Activated CD4-positive, alpha-beta T cell treated with anti-CD3 and anti-CD28 coated beads, Interleukin-2, amount 10 ng/mL, durations not matched to agents 7 days and 5 days (primary cell): ENCODE measurements around the gene TENT4B. TPM values are rescaled to one million over a fixed set of nuclear protein-coding genes. Genes with fewer than 3 reads are reported as not detected.
A peak's percentile ranks its signal among the peaks of the same experiment; 100 is the strongest.

Experiments
- CTCF ChIA-PET: fragments of 350-600 bp; sonication (Branson Sonifier 250); formaldehyde crosslinking; loops from one replicate; lab custom pipeline; 2021; ENCODE audit warnings: antibody characterized with exemption; lab: Charles Lee
- POLR2A ChIA-PET: fragments of 350-600 bp; sonication (Branson Sonifier 250); formaldehyde crosslinking; loops from one replicate; lab custom pipeline; 2021; ENCODE audit warnings: antibody characterized with exemption; lab: Charles Lee
- DNase-seq: peaks from one replicate; pipeline ENCODE4 v3.0.0-alpha.2; 2020
- H3K27ac Mint-ChIP-seq: one replicate; pipeline ENCODE4 v1.8.0; 2021; ENCODE audit warnings: mild to moderate bottlenecking, moderate library complexity, mixed read lengths
- H3K27me3 Mint-ChIP-seq: one replicate; pipeline ENCODE4 v1.8.0; 2021; ENCODE audit warnings: mixed read lengths
- H3K36me3 Mint-ChIP-seq: one replicate; pipeline ENCODE4 v1.8.0; 2021; ENCODE audit warnings: low read depth, mixed read lengths
- H3K4me1 Mint-ChIP-seq: one replicate; pipeline ENCODE4 v1.8.0; 2021; ENCODE audit warnings: mixed read lengths
- H3K4me3 Mint-ChIP-seq: one replicate; pipeline ENCODE4 v1.8.0; 2021; ENCODE audit warnings: mild to moderate bottlenecking, moderate library complexity, mixed read lengths
- H3K9me3 Mint-ChIP-seq: one replicate; pipeline ENCODE4 v1.8.0; 2021; ENCODE audit warnings: mixed read lengths
- total RNA-seq, 2 experiments: library from RNA; stranded (reverse); gene quantifications; one replicate each; pipeline ENCODE4 v1.2.3, GENCODE V29; 2021

TENT4B gene
- total RNA-seq, 2 experiments from 2014 or later: 20.4 to 21.4 TPM

DNA sequence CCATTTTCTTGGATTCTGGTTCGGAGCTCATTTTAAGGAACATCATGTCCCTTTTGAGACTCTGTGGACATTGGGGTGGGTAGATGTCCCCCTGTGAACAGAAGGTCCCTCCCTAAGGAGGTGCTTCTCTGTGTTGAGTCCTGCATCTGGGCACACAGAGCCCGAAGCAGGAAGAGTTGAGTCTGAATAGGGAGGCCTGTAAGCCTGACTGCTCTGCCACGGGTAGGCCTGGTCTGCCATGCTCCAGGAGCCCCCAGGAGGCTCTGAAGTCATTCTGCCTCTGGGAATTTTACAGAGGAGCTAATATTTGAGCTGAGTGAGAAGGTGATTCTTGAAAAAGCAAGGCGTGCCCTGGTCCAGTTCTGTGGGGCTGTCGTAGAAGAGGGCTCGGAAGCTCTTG is 50.6 kb downstream of the TENT4B start:
- peaks cover 49% of the 10 kb centered on the region for H3K4me1 Mint-ChIP-seq

DNA sequence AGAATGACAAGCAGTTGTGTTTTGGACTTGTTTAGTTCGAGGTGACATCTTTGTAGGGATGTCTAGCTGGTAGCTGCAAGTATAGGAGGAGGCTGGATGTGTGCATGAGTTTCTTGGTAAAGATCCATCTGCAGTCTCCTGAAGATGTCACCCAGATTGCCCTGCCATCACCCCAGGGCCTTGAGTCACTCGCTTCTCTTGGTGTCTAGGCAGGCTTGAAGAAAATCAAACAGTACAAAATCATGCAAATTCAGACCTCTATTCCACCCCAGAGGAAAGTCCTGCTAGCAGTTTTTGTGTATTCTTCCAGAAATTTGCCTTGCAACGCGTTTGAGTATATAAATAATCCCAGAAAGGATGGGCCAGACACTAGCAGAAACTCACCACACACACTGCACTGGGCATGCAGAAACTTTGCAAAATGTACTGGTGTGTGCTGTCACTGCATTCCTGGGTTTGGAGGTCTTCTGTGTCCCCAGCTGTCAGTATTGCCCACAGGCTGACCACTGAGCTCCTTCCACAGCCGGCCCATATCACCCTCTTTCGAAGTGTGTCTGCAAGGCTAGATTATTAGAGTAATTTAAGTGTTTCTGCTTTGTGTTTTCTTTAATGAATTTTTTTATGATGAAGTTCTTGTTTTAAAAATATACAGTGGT is 51.5 kb downstream of the TENT4B start:
- no peak overlapping the region for H3K4me3 Mint-ChIP-seq
- ChIA-PET POLR2A (no interaction called here), CTCF (no interaction called here)
- no peaks in the 10 kb centered on the region for H3K9me3 Mint-ChIP-seq
- no peaks in the 10 kb centered on the region for H3K27me3 Mint-ChIP-seq
- H3K4me1 Mint-ChIP-seq: peaks cover 48% of the 10 kb centered on the region
- no peak for DNase-seq
- no peak overlapping the region for H3K27ac Mint-ChIP-seq
- no peaks in the 10 kb centered on the region for H3K36me3 Mint-ChIP-seq

More for the DNA sequence above, 50.6 kb downstream of the TENT4B start:
- ChIA-PET CTCF (interaction anchor here (0.5 to 0.7 kb wide), 2 partner anchors 13 to 121 kb away, joined by 3 to 4 read pairs; no protein-coding TSS in a partner anchor), POLR2A (no interaction called here)
- DNase-seq: no peak
- H3K27me3 Mint-ChIP-seq: no peaks in the 10 kb centered on the region
- no peaks in the 10 kb centered on the region for H3K9me3 Mint-ChIP-seq
- no peak overlapping the region for H3K27ac Mint-ChIP-seq
- no peak overlapping the region for H3K4me3 Mint-ChIP-seq
- H3K36me3 Mint-ChIP-seq: no peaks in the 10 kb centered on the region

DNA sequence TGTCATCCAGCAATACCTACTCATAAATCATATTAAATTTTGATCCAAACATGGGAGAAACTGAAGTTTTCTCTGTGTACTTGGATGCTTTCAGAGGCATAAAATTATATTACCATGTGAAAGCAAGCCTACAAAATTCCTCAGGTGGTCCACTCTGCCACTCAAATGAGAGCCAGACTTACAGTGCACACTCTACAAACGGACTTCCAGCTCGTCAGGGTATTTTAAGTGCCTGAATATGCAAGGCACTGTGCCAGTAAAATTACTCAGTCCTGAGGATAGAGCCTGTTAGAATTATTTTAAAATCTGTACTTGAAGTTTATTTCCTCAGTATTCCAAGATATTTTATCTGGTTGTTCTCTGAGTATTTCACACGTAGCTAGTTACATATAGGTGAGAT is 54.5 kb downstream of the TENT4B start:
- POLR2A ChIA-PET: no interaction called here
- H3K4me1 Mint-ChIP-seq: peaks cover 35% of the 10 kb centered on the region
- CTCF ChIA-PET: interaction anchor here (0.8 to 1.5 kb wide), 4 partner anchors 8 to 458 kb away, joined by 3 to 6 read pairs (median 4); no protein-coding TSS in a partner anchor

DNA sequence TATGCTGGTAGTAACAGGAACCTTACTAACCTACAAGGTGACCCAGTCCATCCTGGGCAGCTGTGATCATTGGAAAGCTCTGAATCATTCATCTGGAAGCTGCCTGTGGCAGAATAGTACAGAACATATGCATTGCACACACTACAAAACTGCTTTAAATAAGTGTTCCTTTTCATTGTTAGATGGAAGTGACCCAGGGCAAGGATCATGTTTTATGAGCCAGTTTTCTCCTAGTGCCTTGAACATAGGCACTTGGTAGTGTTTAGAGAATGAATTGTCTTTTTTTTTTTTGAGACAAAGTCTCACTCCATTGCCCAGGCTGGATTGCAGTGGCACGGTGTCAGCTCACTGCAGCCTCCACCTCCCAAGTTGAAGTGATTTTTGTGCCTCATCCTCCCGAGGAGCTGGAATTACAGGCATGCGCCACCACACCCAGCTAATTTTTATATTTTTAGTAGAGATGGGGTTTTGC is 55.4 kb downstream of the TENT4B start:
- peaks cover 31% of the 10 kb centered on the region for H3K4me1 Mint-ChIP-seq
- H3K4me3 Mint-ChIP-seq: no peak overlapping the region
- no peak for DNase-seq
- H3K27ac Mint-ChIP-seq: no peak overlapping the region
- no peaks in the 10 kb centered on the region for H3K9me3 Mint-ChIP-seq
- ChIA-PET POLR2A (no interaction called here), CTCF (interaction anchor here (0.8 to 1.5 kb wide), 3 partner anchors 9 to 455 kb away, joined by 3 to 6 read pairs (median 4); no protein-coding TSS in a partner anchor)
- H3K27me3 Mint-ChIP-seq: no peaks in the 10 kb centered on the region
- peaks cover 16% of the 10 kb centered on the region for H3K36me3 Mint-ChIP-seq

More for the DNA sequence above, 54.5 kb downstream of the TENT4B start:
- no peaks in the 10 kb centered on the region for H3K27me3 Mint-ChIP-seq
- H3K4me3 Mint-ChIP-seq: no peak overlapping the region
- peaks cover 11% of the 10 kb centered on the region for H3K36me3 Mint-ChIP-seq
- DNase-seq: no peak
- no peaks in the 10 kb centered on the region for H3K9me3 Mint-ChIP-seq
- no peak overlapping the region for H3K27ac Mint-ChIP-seq

DNA sequence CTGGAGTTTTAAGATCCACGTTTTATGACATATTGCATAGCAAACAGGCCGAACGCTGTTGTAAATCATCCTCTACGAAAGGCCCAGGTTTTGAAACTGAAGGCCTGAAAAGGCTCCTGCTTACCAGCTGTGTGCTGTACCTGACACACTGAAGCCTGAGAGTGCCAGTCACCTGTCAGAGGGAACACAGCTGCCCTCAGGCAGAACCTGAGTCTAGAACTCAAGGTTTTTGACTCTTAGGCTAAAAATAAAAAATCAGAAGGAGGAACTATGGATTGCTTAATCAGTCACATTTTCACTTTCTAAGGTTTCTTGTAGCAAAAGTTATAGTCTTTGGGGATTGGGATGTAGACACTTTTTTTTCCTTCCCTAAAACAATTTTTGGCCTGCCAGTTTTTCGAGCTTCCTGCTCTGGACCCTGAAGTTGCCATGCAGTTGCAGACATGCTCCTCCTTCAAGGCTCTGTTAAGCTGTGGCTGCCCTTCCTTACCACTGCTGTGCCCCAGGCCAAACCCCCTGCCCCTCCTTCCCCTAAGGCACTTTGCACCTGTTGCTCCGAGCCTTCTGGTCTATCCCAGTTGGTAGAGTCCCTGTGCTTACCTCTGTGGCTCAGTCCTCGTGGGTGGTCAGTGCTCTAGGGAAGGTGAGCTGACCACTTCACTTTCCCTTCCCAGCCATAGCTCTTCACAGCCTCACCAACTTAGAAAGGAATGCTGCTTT is 56.6 kb downstream of the TENT4B start:
- no peak overlapping the region for H3K27ac Mint-ChIP-seq
- H3K4me3 Mint-ChIP-seq: no peak overlapping the region
- ChIA-PET POLR2A (interaction anchor here (0.5 to 1.3 kb wide), 4 partner anchors 66 to 185 kb away, joined by 3 to 4 read pairs (median 3); partner anchors contain the start of gene CNEP1R1), CTCF (interaction anchor here (0.6 to 3.8 kb wide), 31 partner anchors 8 to 597 kb away, joined by 3 to 41 read pairs (median 4); partner anchors contain the start of genes CNEP1R1 and HEATR3)
- no peak for DNase-seq
- no peaks in the 10 kb centered on the region for H3K27me3 Mint-ChIP-seq
- H3K9me3 Mint-ChIP-seq: no peaks in the 10 kb centered on the region
- H3K4me1 Mint-ChIP-seq: peaks cover 31% of the 10 kb centered on the region
- H3K36me3 Mint-ChIP-seq: peaks cover 21% of the 10 kb centered on the region

DNA sequence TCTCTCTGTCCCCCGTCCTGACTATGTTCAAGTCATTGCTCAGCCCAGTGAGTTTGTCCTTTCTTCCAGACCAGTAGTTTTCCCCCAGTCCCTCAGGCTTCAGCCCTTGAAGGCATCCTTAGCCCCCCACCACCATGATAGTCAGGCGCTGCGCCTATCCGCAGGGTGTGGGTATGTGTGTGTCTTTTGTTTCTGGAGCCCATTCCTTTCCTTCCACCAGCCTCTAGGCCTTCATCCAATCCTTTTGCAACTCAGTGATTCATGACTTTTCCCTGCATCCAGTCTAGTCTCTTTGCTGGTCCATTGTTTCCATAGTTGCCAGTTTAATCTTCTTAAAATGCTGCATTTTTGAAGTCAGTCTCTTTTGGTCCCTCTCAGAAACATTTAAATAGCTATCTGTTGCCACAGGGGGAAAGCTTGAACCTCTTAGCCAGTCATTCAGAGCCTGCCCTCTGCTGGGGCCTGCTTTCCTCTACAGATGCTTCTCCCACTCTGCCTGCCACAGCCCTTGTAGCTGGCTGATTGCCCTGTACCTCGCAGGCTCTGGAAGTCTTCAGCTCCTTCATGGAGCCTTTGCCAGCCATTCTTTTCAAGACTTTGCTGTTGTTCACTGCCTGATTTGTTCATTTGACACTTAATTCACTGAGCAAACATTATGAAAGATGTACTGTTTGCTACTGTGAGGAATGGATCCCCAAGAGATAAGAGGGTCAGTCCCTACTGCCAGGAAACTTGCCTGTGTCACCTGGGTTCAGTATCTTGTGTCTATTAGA is 57.3 kb downstream of the TENT4B start:
- peak overlapping the region; percentile 62 for H3K27ac Mint-ChIP-seq
- peaks cover 38% of the 10 kb centered on the region for H3K4me1 Mint-ChIP-seq
- H3K36me3 Mint-ChIP-seq: peaks cover 25% of the 10 kb centered on the region
- no peaks in the 10 kb centered on the region for H3K27me3 Mint-ChIP-seq
- ChIA-PET CTCF (interaction anchor here (0.6 to 3.8 kb wide), 39 partner anchors 9 to 596 kb away, joined by 3 to 41 read pairs (median 4); partner anchors contain the start of genes CNEP1R1 and HEATR3), POLR2A (interaction anchor here (0.5 to 1.3 kb wide), 5 partner anchors 43 to 185 kb away, joined by 3 to 7 read pairs (median 3); partner anchors contain the start of gene CNEP1R1)
- H3K9me3 Mint-ChIP-seq: no peaks in the 10 kb centered on the region
- no peak overlapping the region for H3K4me3 Mint-ChIP-seq
- peak; percentile 81 for DNase-seq

DNA sequence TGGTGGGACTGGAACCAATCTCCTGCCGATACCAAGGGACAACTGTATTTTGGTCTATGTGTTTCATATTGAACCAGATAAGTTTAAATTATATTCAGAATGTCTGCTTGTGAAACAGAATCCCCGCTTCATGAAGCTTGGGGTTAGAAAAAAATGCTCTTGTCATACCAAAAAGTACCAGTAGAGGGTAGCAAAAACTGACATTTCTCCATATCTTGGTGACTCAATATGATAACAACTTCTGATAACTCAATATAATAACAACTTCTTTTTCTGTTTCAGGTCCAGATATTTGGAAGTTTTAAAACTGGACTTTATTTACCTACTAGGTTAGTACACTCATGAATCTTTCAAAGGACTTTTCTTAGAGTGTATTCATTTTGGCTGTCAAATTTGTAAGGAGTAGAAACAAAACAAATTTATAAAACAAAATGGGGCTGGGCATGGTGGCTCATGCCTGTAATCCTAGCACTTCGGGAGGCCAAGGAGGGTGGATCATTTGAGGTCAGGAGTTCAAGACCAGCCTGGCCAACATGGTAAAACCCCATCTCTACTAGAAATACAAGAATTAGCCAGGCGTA is 60.9 kb downstream of the TENT4B start:
- CTCF ChIA-PET: interaction anchor here (0.6 to 2.9 kb wide), 10 partner anchors 12 to 597 kb away, joined by 3 to 22 read pairs (median 3); partner anchors contain the start of gene CNEP1R1

DNA sequence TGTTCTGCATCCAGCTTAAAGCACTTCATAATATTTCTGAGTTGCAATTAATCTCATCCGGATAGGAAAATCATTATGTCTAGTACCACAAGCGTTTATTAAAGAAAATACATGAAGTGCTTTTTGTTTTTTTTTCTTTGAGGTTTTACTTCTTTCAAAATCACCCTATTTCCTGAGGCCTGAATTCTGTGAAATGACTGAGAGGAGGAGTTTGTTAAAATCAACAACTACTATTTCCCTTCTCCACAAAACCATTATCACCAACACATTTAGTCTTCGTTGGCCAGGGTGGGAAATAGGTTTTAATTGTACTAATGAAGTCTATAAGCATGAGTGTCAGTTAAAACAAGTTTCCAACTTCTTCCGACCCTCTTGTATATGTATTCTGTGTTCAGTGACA is 62.6 kb downstream of the TENT4B start:
- Mint-ChIP-seq H3K4me1 (peaks cover 38% of the 10 kb centered on the region), H3K27me3 (no peaks in the 10 kb centered on the region), H3K9me3 (no peaks in the 10 kb centered on the region), H3K36me3 (peaks cover 48% of the 10 kb centered on the region), H3K27ac (peak overlapping the region; percentile 89), H3K4me3 (peak overlapping the region; percentile 61)
- no peak for DNase-seq
- ChIA-PET POLR2A (no interaction called here), CTCF (interaction anchor here (0.6 to 1.6 kb wide), 2 partner anchors 134 to 451 kb away, joined by 3 read pairs; no protein-coding TSS in a partner anchor)

More for the DNA sequence above, 60.9 kb downstream of the TENT4B start:
- Mint-ChIP-seq H3K27me3 (no peaks in the 10 kb centered on the region), H3K4me1 (peaks cover 51% of the 10 kb centered on the region), H3K4me3 (no peak overlapping the region), H3K9me3 (no peaks in the 10 kb centered on the region), H3K36me3 (peaks cover 45% of the 10 kb centered on the region), H3K27ac (peak overlapping the region; percentile 81)
- POLR2A ChIA-PET: no interaction called here
- peak; percentile 37 for DNase-seq

DNA sequence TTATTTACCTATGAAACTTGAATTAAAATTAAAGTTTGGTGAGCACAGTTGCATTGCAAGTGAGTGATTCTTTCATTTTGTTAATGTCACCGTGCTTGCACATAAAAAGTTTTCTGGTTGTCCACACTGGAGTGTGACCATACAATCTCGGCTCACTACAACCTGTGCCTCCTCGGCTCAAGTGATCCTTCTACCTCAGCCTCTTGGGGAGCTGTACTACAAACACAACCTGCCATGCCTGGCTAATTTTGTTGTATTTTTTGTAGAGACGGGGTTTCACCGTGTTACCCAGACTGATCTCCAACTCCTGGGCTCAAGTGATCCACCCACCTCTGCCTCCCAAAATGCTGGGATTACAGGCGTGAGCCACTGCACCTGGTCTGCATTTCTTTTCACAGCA is 63.1 kb downstream of the TENT4B start:
- Mint-ChIP-seq H3K9me3 (no peaks in the 10 kb centered on the region), H3K27ac (peak overlapping the region; percentile 89), H3K4me1 (peaks cover 36% of the 10 kb centered on the region), H3K27me3 (no peaks in the 10 kb centered on the region), H3K36me3 (peaks cover 46% of the 10 kb centered on the region), H3K4me3 (peak overlapping the region; percentile 61)
- POLR2A ChIA-PET: no interaction called here
- DNase-seq: no peak
- CTCF ChIA-PET: interaction anchor here (0.6 to 1.6 kb wide), 3 partner anchors 134 to 590 kb away, joined by 3 read pairs; no protein-coding TSS in a partner anchor

DNA sequence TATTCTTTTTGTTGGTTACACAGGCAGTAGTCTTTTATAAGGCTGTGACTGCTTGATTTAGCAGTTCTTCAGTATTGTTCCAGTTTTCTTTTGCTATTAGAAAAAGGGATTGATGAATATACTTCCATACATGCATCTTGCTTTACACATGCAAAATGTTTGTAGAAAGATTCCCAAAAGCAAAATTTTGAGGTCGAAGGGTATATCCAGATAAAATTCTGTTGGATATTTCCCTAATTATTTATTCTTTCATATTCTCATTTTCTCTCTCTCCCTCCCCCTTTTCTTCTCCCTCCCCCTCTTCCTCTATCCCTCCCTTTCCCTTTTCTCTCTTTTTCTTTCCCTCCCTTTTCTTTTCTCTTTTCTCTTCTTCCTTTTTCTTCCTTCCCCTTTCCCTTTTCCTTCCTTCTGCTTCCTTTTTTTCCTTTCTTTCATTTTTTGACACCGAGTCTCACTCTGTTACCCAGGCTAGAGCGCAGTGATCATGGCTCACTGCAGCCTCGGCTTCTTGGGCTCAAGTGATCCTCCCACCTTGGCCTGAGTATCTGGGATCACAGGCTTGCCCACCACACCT is 66.4 kb downstream of the TENT4B start:
- Mint-ChIP-seq H3K36me3 (peaks cover 33% of the 10 kb centered on the region), H3K4me3 (no peak overlapping the region), H3K27ac (no peak overlapping the region), H3K27me3 (no peaks in the 10 kb centered on the region), H3K9me3 (no peaks in the 10 kb centered on the region), H3K4me1 (peaks cover 28% of the 10 kb centered on the region)
- no peak for DNase-seq
- ChIA-PET POLR2A (no interaction called here), CTCF (interaction anchor here (1.3 to 2.8 kb wide), 2 partner anchors 9 to 21 kb away, joined by 3 to 6 read pairs; no protein-coding TSS in a partner anchor)

DNA sequence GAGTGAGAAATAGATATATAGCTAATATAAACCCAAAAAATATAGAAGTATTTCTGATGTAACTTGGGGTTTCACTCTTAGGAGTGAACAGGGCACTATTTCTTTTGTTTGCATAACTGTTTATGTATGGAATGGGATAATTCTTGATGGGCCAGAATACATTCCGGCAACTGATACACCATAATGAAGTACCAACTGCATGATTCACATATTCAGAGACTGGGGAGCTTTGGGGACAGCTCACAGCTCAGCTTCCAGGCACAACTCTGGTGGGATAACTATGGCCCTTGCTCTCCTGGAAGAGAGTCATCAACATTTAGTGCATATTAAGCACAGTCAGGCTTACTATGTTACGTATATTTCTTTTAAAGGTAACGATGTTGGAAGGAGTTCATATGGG is 71.2 kb downstream of the TENT4B start:
- no peak overlapping the region for H3K27ac Mint-ChIP-seq
- H3K27me3 Mint-ChIP-seq: no peaks in the 10 kb centered on the region
- H3K4me1 Mint-ChIP-seq: peaks cover 13% of the 10 kb centered on the region
- H3K36me3 Mint-ChIP-seq: peaks cover 40% of the 10 kb centered on the region
- no peak for DNase-seq
- no peak overlapping the region for H3K4me3 Mint-ChIP-seq
- POLR2A ChIA-PET: no interaction called here
- H3K9me3 Mint-ChIP-seq: no peaks in the 10 kb centered on the region
- CTCF ChIA-PET: no interaction called here
